HTERT RPE-1 (cell line): Measurements from ENCODE around the gene ANO4.

Experiments used
- in situ Hi-C: fragments of 300-500 bp; cut with MboI; formaldehyde crosslinking; loops from 4 replicates; pipeline ENCODE4 v1.14.3; 2020; ENCODE audit warnings: low sequenced_read_pairs

Gene ANO4

GRCh38 chr12:100801320-100801719 lies 6.7 kb downstream of the ANO4 start:
- in situ Hi-C loops: no loop called here

DNA sequence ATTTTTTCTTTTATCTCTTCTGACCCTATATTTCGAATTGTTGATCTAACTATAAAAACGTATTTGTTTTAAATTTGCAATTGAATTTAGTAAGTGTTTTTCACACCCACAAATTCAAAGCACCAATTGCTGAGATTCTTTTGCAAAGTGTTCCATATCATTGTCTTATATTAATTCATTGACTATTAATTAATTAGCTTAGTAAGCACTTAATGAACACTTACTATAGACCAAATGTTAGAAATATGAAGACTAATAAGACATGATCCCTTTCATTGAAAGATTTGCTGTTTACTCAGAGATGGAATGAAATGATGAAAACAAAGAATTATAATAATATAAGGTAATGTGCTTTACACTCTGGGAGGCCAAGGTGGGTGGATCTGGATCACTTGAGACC lies 14.2 kb downstream of the ANO4 start:
- in situ Hi-C loops: no loop called here

- in situ Hi-C loops: no loop called here
Measured at GRCh38 chr12:100820314-100820713, 25.7 kb downstream of the ANO4 start.

DNA sequence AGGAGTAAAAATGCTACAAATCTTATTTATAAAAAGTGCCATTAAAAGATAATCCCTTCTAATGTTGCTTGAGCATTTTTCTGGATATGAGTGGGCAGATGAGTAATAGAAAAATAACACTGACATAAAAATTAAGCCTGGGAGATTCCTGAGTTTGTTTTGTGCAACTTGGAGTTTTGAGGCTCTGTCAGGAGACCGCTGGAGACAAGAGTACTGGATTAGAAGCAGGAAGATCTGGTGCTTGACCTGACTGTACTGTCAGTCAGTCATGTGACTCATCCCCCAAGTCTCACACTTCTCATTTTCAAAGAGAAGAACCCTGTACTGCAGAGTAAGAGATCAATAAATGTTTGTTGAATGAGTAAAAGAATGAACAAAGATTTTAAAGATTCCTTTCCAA lies 29.4 kb downstream of the ANO4 start:
- in situ Hi-C loops: no loop called here

DNA sequence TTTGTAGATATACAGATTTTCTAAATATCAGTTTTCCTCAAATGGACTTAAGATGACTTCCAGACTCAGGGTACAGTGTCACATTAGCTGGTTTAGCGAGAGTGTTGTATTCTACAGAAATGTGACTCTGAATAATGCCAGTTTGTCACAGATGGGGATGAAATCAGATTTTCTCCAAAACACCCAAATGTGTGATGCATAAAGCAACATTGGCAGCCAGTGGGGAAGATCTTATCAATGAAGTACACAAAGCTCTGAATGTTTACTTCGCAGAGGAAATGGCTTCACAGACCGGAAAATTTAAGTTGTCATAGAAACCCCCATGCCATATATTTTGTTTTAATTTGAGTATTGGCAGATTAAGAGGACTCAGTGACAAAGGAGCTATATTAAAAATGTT lies 29.9 kb downstream of the ANO4 start:
- in situ Hi-C loops: no loop called here

DNA sequence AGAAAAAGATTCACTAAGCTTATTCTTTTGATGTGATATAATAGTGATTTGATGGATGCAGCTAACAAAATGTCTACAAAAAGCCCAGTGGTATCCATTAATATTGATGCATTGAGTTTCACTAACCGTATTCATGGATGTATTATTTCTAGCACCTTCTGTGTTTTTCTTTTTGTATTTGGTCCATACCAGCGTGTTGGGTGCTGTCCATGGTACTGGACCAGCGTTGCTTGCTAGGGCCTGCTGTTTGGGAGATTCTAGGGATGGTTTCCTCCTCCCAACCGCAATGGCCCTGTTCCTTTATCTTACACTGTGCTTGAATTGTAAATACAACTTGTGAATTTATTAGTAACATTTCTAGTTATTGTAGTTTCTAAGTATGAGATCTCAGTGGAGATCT lies 31.7 kb downstream of the ANO4 start:
- in situ Hi-C loops: no loop called here

GRCh38 chr12:100827901-100828520 lies 33.4 kb downstream of the ANO4 start:
- in situ Hi-C loops: no loop called here

DNA sequence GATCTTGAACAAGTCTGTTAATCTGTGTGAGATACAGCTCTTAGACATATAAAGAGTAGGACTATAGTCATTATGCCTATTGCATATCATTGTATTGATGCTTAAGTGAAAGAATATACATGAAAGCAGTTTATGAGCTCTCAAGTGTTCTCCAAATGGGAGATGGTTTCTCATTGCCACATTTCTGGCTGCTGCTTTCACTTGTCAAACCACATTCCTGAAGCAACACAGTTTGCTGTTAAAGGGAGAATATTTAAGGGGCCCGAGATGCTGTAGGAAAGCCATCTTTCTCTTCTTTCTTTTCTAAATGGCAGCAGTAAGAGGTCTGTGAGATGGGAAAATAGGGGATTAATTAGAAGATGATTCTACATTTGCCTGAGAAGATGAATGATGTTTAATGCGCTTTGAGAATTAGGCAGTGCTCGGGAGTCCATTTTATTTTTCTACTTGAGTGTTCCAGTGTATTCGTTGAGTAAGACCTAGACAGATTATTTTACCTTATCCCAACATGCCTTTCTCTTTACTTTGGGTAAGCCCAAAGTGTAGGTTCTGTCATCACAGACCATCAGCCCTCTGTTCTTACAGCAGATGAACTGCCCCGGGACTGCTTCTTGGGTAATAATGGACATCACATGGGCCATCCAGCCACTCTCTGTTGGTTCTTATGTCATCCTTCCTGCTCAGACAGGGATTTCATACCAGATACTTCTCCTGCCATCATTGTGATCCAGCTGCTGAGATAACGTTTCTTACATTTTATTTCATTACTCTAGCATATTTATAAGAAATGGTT lies 35.6 kb downstream of the ANO4 start:
- in situ Hi-C loops: no loop called here

GRCh38 chr12:100833282-100833681 lies 38.7 kb downstream of the ANO4 start:
- in situ Hi-C loops: no loop called here

DNA sequence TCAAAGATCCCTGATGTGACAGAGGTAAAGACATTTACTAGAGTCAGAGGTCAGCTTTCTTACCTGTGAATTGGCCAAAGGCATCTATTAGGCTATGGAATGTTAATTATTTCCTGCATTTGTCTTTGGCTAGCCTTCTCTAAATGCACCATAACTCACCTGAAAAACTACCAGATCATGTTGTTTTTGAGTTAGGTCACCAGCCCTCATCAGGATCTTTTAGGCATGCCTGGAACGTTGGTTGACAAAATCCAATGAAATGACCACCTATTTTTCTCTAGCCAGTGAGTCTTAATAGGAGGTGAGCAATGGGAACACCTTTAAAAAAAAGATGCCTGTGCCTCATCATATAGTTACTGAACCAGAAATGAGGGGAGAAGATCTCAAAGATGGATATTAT lies 46.2 kb downstream of the ANO4 start:
- in situ Hi-C loops: no loop called here

DNA sequence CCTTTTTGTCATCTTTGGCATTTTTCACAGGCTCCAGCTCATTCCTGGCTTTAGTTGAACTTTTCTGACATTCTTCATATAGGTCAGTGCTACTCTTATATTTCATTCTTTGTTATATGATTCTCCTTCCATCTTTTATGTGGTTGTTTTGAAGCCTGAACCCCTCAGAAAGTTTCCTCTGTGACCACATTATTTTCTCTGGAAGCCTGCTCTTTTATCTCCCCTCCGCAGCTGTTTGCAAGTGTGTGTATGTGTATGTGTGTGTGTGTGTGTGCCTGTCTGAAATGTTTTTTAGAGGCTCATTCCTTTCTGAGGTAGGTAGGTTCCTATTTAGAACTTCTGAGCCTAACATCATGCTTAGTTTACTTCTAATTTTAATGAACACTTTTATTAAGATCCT lies 47.6 kb downstream of the ANO4 start:
- in situ Hi-C loops: no loop called here

GRCh38 chr12:100843061-100843460 lies 48.5 kb downstream of the ANO4 start:
- in situ Hi-C loops: no loop called here

GRCh38 chr12:100845095-100845494 lies 50.5 kb downstream of the ANO4 start:
- in situ Hi-C loops: no loop called here

DNA sequence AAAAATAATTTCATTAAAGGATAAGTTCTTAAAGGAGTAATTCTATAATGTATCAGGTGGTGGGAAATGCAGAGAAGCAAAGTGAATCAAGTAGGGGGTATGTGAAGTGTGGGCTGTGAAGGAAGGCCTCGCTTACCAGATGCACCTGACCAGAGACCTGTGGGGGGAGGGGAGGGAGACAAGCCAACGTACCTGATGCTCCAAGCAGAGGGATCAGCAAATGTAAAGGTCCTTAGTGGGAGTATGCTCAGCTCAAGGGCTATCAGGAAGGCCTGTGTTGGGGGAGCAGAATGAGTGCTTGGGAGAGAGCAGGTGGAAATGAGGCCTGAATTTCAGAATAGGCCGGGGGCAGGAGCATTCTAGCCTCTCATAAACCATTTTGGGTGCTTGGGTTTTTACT lies 57.1 kb downstream of the ANO4 start:
- in situ Hi-C loops: no loop called here

- in situ Hi-C loops: no loop called here
Measured at GRCh38 chr12:100857418-100857817, 62.8 kb downstream of the ANO4 start.

- in situ Hi-C loops: no loop called here
Measured at GRCh38 chr12:100857971-100858370, 63.4 kb downstream of the ANO4 start.

DNA sequence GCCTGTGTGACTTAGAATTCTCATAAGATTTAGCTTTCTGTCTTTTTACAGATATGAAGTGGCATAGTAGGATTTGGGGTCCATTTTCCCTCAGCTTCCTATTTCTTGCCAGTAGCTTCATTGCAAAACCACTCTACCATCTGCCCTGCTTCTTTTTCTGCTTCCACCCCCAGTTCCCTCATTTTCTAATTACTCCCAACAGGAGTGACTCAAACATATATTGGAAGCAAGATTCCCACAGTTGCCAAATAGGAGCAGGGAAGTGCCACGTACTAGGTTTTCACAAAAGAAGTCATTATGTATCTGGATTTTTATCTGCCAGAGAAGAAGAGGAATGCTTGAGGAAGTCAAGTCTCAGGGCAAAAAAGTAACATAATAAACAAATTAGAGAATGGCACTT lies 64.1 kb downstream of the ANO4 start:
- in situ Hi-C loops: no loop called here

- in situ Hi-C loops: no loop called here
Measured at GRCh38 chr12:100859063-100859627, 64.6 kb downstream of the ANO4 start.

- in situ Hi-C loops: no loop called here
Measured at GRCh38 chr12:100860611-100861010, 66.0 kb downstream of the ANO4 start.

GRCh38 chr12:100862676-100863075 lies 68.1 kb downstream of the ANO4 start:
- in situ Hi-C loops: no loop called here

DNA sequence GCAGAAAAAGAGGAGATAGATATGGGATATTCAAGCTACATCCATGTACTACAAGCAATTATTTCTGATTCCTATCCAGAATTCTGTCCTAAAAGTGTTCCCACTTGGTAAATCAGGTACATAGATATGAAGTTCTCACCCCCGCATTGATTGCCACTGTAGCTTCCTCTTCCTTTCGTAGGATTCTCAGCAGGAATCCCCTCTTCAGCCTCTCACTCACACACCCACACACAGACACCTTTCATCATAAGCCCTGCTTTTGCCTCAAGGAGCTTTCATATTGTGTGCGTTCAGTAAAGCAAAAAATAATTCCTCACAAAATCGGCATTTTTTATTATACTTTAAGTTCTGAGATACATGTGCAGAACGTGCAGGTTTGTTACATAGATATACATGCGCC lies 69.8 kb downstream of the ANO4 start:
- in situ Hi-C loops: no loop called here

- in situ Hi-C loops: no loop called here
Measured at GRCh38 chr12:100867639-100868393, 73.2 kb downstream of the ANO4 start.
